HAP-1 (cell line): ENCODE results near the gene GAGE10.
"Not testable (repeated sequence)": the region's sequence is repeated elsewhere in the genome, so short reads cannot be mapped to it uniquely, and the experiment has no call there.

Experiments
- DNase-seq, 2 experiments: peaks; one replicate each; pipeline ENCODE4 v3.0.0-alpha.2; 2016 to 2020; ENCODE audit warnings: low spot score in 2 of 2
- H3K27me3 ChIP-seq: fragments of 250-450 bp; sonication (Bioruptor Pico); 2 replicates; pipeline ENCODE4 v1.5.1; 2020; ENCODE audit warnings: low read depth, mild to moderate bottlenecking, moderate library complexity
- H3K36me3 ChIP-seq: fragments of 250-450 bp; sonication (Bioruptor Pico); replicated peaks from 2 replicates; pipeline ENCODE4 v1.5.1; 2020; ENCODE audit warnings: mild to moderate bottlenecking
- H3K4me1 ChIP-seq: fragments of 250-450 bp; sonication (Bioruptor Pico); 2 replicates; pipeline ENCODE4 v1.5.1; 2020; ENCODE audit warnings: mild to moderate bottlenecking
- H3K4me3 ChIP-seq: fragments of 250-450 bp; sonication (Bioruptor Pico); 2 replicates; pipeline ENCODE4 v1.5.1; 2020; ENCODE audit warnings: mild to moderate bottlenecking, moderate library complexity
- H3K9me3 ChIP-seq: fragments of 250-450 bp; sonication (Bioruptor Pico); 2 replicates; pipeline ENCODE4 v1.5.1; 2020; ENCODE audit warnings: mild to moderate bottlenecking, moderate library complexity
- in situ Hi-C: fragments of 300-500 bp; cut with MboI; formaldehyde crosslinking; loops from 3 replicates; pipeline ENCODE4 v1.14.3; 2020; ENCODE audit warnings: low sequenced_read_pairs, inconsistent platforms, mixed read lengths

The GAGE10 gene

GRCh38 chrX:49286581-49286980 lies 16.9 kb upstream of the GAGE10 start:
- no peaks in the 10 kb centered on the region; the same call in 1 of the 2 replicates for H3K36me3 ChIP-seq
- in situ Hi-C loops = no loop called here

GRCh38 chrX:49287665-49288064 lies 15.8 kb upstream of the GAGE10 start:
- Histone ChIP-seq H3K27me3 (no peaks in the 10 kb centered on the region), H3K9me3 (no peaks in the 10 kb centered on the region), H3K36me3 (no peaks in the 10 kb centered on the region; the same call in 1 of the 2 replicates), H3K4me3 (no peak overlapping the region), H3K4me1 (peaks cover 8% of the 10 kb centered on the region)
- DNase-seq = no peak
- in situ Hi-C loops = no loop called here

More at GRCh38 chrX:49286581-49286980, 16.9 kb upstream of the GAGE10 start:
- DNase-seq = no peak
- no peak overlapping the region for H3K4me3 ChIP-seq
- H3K4me1 ChIP-seq = no peaks in the 10 kb centered on the region
- no peaks in the 10 kb centered on the region for H3K9me3 ChIP-seq
- H3K27me3 ChIP-seq = no peaks in the 10 kb centered on the region

- Histone ChIP-seq H3K9me3 (no peaks in the 10 kb centered on the region), H3K4me1 (peaks cover 8% of the 10 kb centered on the region), H3K4me3 (no peak overlapping the region), H3K27me3 (no peaks in the 10 kb centered on the region), H3K36me3 (no peaks in the 10 kb centered on the region; the same call in 1 of the 2 replicates)
- in situ Hi-C loops = no loop called here
- DNase-seq = no peak
Measured at GRCh38 chrX:49290215-49290614, 13.2 kb upstream of the GAGE10 start.

- DNase-seq = peak; percentile 62 to 92
- in situ Hi-C loops = no loop called here
- Histone ChIP-seq H3K27me3 (peaks cover 4% of the 10 kb centered on the region), H3K9me3 (no peaks in the 10 kb centered on the region), H3K4me1 (peaks cover 8% of the 10 kb centered on the region), H3K4me3 (no peak overlapping the region), H3K36me3 (no peaks in the 10 kb centered on the region; the same call in 1 of the 2 replicates)
Measured at GRCh38 chrX:49291615-49292337, 11.7 kb upstream of the GAGE10 start.

GRCh38 chrX:49292400-49293362 lies 10.8 kb upstream of the GAGE10 start:
- in situ Hi-C loops = no loop called here
- Histone ChIP-seq H3K36me3 (no peaks in the 10 kb centered on the region; the same call in 1 of the 2 replicates), H3K27me3 (peaks cover 6% of the 10 kb centered on the region), H3K4me1 (peaks cover 8% of the 10 kb centered on the region), H3K4me3 (no peak overlapping the region), H3K9me3 (no peaks in the 10 kb centered on the region)
- peak in 1 of 2 experiments; percentile 30 for DNase-seq

- DNase-seq, in situ Hi-C loops, H3K9me3 ChIP-seq: not testable (repeated sequence)
Measured at GRCh38 chrX:49299293-49299692, 4.2 kb upstream of the GAGE10 start.

GRCh38 chrX:49300703-49301102 lies 2.7 kb upstream of the GAGE10 start:
- no peak for DNase-seq
- H3K36me3 ChIP-seq = no peaks in the 10 kb centered on the region
- peaks cover 12% of the 10 kb centered on the region for H3K27me3 ChIP-seq
- no peak overlapping the region for H3K4me3 ChIP-seq
- no peaks in the 10 kb centered on the region for H3K4me1 ChIP-seq
- H3K9me3 ChIP-seq = no peaks in the 10 kb centered on the region
- in situ Hi-C loops = no loop called here

More at GRCh38 chrX:49299293-49299692, 4.2 kb upstream of the GAGE10 start:
- peaks cover 12% of the 10 kb centered on the region for H3K27me3 ChIP-seq
- not testable (repeated sequence) for H3K4me3 ChIP-seq, H3K4me1 ChIP-seq, H3K36me3 ChIP-seq

GRCh38 chrX:49307775-49308174 lies 4.3 kb downstream of the GAGE10 start:
- H3K27me3 ChIP-seq, in situ Hi-C loops, H3K36me3 ChIP-seq, H3K4me1 ChIP-seq, H3K4me3 ChIP-seq, H3K9me3 ChIP-seq, DNase-seq: not testable (repeated sequence)

GRCh38 chrX:49308604-49309269 lies 5.3 kb downstream of the GAGE10 start:
- Histone ChIP-seq H3K36me3 (no peaks in the 10 kb centered on the region), H3K9me3 (no peaks in the 10 kb centered on the region), H3K4me3 (no peak overlapping the region), H3K4me1 (no peaks in the 10 kb centered on the region), H3K27me3 (peaks cover 4% of the 10 kb centered on the region; the same call in 1 of the 2 replicates)
- no peak for DNase-seq
- in situ Hi-C loops = no loop called here

- no peak for DNase-seq
- no peak overlapping the region for H3K4me3 ChIP-seq
- H3K36me3 ChIP-seq = no peaks in the 10 kb centered on the region
- in situ Hi-C loops = no loop called here
- H3K4me1 ChIP-seq = no peaks in the 10 kb centered on the region
- no peaks in the 10 kb centered on the region for H3K9me3 ChIP-seq
- H3K27me3 ChIP-seq = peaks cover 11% of the 10 kb centered on the region; the same call in 1 of the 2 replicates
Measured at GRCh38 chrX:49309401-49309981, 6.0 kb downstream of the GAGE10 start.

- no peak overlapping the region for H3K4me3 ChIP-seq
- H3K36me3 ChIP-seq = no peaks in the 10 kb centered on the region
- in situ Hi-C loops = no loop called here
- no peaks in the 10 kb centered on the region for H3K4me1 ChIP-seq
- H3K9me3 ChIP-seq = no peaks in the 10 kb centered on the region
- H3K27me3 ChIP-seq = peaks cover 18% of the 10 kb centered on the region
- no peak for DNase-seq
Measured at GRCh38 chrX:49310371-49310770, 6.9 kb downstream of the GAGE10 start.

GRCh38 chrX:49312176-49312575 lies 8.7 kb downstream of the GAGE10 start:
- in situ Hi-C loops = no loop called here
- Histone ChIP-seq H3K27me3 (peaks cover 33% of the 10 kb centered on the region), H3K36me3 (no peaks in the 10 kb centered on the region), H3K4me3 (no peak overlapping the region), H3K4me1 (no peaks in the 10 kb centered on the region), H3K9me3 (no peaks in the 10 kb centered on the region)
- no peak for DNase-seq

GRCh38 chrX:49316085-49316484 lies 12.6 kb downstream of the GAGE10 start:
- H3K27me3 ChIP-seq = peaks cover 33% of the 10 kb centered on the region
- in situ Hi-C loops = no loop called here
- H3K9me3 ChIP-seq = no peaks in the 10 kb centered on the region
- H3K4me1 ChIP-seq = no peaks in the 10 kb centered on the region
- no peak for DNase-seq
- H3K36me3 ChIP-seq = no peaks in the 10 kb centered on the region
- H3K4me3 ChIP-seq = no peak overlapping the region
